ENCODE data around the gene JAK1.

GRCh38 chr1:64885648-64886047 lies 80.7 kb downstream of the JAK1 start:
- TF ChIP-seq CTCF (conservative IDR thresholded peaks at IDR 0.05; ENCODE audit: low read length) (no peak), EZH2phosphoT487 (IDR thresholded peaks at IDR 0.05; ENCODE audit: borderline replicate concordance) (no peak)

Measured in Loucy (cell line).